Mesothelial cell of epicardium (in vitro differentiated cells): ENCODE measurements around the gene EPN2. TPM values are rescaled to one million over a fixed set of nuclear protein-coding genes. Genes with fewer than 3 reads are reported as not detected.
A peak's percentile ranks its signal among the peaks of the same experiment; 100 is the strongest.

ENCODE experiments used
- DNase-seq, 2 experiments: peaks; one replicate each; pipeline ENCODE4 v3.0.0; 2021; ENCODE audit warnings: low spot score in 2 of 2; ENCODE audit not compliant: unreplicated experiment in 2 of 2
- H3K27ac Mint-ChIP-seq: 2 replicates; pipeline ENCODE4 v1.8.0; 2021; ENCODE audit warnings: mixed read lengths
- H3K27me3 Mint-ChIP-seq: 2 replicates; pipeline ENCODE4 v1.8.0; 2021; ENCODE audit warnings: low read depth, mixed read lengths
- H3K36me3 Mint-ChIP-seq: 2 replicates; pipeline ENCODE4 v1.8.0; 2021; ENCODE audit warnings: mixed read lengths
- H3K4me1 Mint-ChIP-seq: 2 replicates; pipeline ENCODE4 v1.8.0; 2021; ENCODE audit warnings: mixed read lengths
- H3K4me3 Mint-ChIP-seq: 2 replicates; pipeline ENCODE4 v1.8.0; 2021; ENCODE audit warnings: mild to moderate bottlenecking, moderate library complexity, mixed read lengths
- H3K9me3 Mint-ChIP-seq: 2 replicates; pipeline ENCODE4 v1.8.0; 2021; ENCODE audit warnings: mixed read lengths
- total RNA-seq: library from RNA; stranded (reverse); gene quantifications from 3 replicates; pipeline ENCODE4 v1.2.1, GENCODE V29; 2021
- TF ChIP-seq, protein P1 (sequence below): fragments of 200-600 bp; sonication (generic); IDR thresholded peaks from one replicate; pipeline ENCODE4 v1.5.0; 2021; ENCODE audit warnings: antibody characterized with exemption; ENCODE audit not compliant: unreplicated experiment

The EPN2 gene
- total RNA-seq, 1 donor from 2014 or later = 70.2 TPM

DNA sequence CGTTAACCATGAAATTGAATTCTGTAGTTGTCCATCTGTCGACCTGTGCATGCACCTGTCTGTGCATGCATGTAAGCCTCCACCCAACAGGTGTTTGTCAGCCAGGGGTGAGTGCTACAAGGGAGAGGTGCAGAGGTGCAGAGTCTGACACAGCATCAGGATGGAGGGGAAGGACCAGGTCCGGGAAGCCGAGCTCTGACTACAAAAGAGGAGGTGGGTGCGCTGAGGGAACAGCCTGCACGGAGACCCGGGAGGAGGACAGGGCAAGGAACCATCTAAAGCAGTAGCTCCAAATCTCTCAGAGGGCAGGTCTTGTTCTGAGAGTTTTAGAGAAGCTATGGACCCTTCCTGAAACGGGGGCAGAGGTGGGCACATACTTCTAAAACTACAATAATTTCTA is 71.2 kb downstream of the EPN2 start:
- peaks cover 4% of the 10 kb centered on the region for H3K4me1 Mint-ChIP-seq
- no peak overlapping the region for H3K4me3 Mint-ChIP-seq
- H3K27ac Mint-ChIP-seq = no peak overlapping the region
- H3K9me3 Mint-ChIP-seq = no peaks in the 10 kb centered on the region
- peaks cover 8% of the 10 kb centered on the region for H3K36me3 Mint-ChIP-seq
- DNase-seq = no peak
- TF ChIP-seq, protein P1, sequence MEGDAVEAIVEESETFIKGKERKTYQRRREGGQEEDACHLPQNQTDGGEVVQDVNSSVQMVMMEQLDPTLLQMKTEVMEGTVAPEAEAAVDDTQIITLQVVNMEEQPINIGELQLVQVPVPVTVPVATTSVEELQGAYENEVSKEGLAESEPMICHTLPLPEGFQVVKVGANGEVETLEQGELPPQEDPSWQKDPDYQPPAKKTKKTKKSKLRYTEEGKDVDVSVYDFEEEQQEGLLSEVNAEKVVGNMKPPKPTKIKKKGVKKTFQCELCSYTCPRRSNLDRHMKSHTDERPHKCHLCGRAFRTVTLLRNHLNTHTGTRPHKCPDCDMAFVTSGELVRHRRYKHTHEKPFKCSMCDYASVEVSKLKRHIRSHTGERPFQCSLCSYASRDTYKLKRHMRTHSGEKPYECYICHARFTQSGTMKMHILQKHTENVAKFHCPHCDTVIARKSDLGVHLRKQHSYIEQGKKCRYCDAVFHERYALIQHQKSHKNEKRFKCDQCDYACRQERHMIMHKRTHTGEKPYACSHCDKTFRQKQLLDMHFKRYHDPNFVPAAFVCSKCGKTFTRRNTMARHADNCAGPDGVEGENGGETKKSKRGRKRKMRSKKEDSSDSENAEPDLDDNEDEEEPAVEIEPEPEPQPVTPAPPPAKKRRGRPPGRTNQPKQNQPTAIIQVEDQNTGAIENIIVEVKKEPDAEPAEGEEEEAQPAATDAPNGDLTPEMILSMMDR = no peak
- no peaks in the 10 kb centered on the region for H3K27me3 Mint-ChIP-seq

DNA sequence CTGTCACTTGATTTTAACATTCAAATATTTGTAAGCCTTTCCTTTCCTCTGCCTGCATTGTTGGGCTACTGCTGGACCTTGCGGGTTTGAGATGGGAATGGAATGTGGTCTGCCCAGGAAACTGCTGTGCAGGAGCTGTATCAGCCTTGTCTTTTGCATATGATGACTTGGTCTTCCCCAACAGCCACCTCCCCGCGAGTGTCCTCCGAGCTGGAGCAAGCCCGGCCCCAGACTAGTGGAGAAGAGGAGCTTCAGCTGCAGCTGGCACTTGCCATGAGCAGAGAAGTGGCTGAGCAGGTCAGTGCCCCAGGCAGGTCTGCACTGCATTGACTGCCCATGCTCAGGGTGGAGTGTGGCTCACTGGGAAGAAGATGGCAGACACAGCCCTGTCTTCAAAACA is 72.5 kb downstream of the EPN2 start:
- no peak overlapping the region for H3K4me3 Mint-ChIP-seq
- peak overlapping the region; percentile 25 for H3K27ac Mint-ChIP-seq
- no peak for DNase-seq
- H3K4me1 Mint-ChIP-seq = peaks cover 4% of the 10 kb centered on the region
- H3K27me3 Mint-ChIP-seq = no peaks in the 10 kb centered on the region
- TF ChIP-seq, protein P1 = no peak
- H3K9me3 Mint-ChIP-seq = no peaks in the 10 kb centered on the region
- H3K36me3 Mint-ChIP-seq = peaks cover 14% of the 10 kb centered on the region

DNA sequence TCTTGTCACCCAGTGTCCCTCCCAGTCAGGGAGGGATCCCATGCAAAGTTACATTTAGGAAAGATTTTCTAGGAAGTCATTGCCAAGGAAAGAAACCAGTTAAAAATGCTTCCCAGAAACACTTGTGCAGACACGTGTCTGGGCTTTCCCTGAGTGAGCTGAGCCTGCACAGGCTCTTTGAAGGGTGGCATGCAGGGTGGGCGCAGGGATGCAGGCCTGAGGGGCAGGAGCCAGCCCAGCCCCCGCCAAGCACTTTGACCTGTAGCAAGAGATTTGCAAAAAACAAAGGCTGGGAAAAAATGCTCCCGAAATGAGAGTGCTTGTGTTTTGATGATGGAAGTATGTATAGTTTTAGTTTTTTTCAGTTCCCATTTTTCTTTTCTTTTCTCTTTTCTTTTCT is 73.0 kb downstream of the EPN2 start:
- Mint-ChIP-seq H3K4me3 (no peak overlapping the region), H3K9me3 (no peaks in the 10 kb centered on the region), H3K4me1 (peaks cover 4% of the 10 kb centered on the region), H3K27me3 (no peaks in the 10 kb centered on the region), H3K36me3 (peaks cover 14% of the 10 kb centered on the region), H3K27ac (no peak overlapping the region)
- TF ChIP-seq, protein P1 = no peak
- DNase-seq = no peak

DNA sequence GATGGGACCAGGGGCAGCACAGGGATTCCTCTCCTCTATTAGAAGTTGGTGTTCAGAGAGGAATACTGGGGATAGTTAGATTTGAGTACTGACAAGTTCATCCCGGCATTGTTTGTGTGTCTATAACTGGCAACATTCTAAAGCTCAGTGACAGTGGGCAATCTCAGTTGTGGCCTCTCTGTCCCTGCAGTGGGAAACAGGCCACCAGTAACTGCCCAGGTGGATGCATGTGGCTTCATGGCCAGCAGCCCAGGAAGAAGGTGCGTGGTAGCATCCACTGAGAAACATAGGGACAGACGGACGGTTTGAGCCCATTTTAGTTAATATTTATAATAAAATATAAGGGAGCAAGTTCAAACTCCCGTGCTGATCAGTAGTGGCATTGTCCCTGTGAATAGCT is 73.8 kb downstream of the EPN2 start:
- Mint-ChIP-seq H3K4me3 (no peak overlapping the region), H3K9me3 (no peaks in the 10 kb centered on the region), H3K27me3 (no peaks in the 10 kb centered on the region), H3K36me3 (peaks cover 14% of the 10 kb centered on the region), H3K4me1 (peaks cover 4% of the 10 kb centered on the region), H3K27ac (no peak overlapping the region)
- TF ChIP-seq, protein P1 = no peak
- DNase-seq = no peak

DNA sequence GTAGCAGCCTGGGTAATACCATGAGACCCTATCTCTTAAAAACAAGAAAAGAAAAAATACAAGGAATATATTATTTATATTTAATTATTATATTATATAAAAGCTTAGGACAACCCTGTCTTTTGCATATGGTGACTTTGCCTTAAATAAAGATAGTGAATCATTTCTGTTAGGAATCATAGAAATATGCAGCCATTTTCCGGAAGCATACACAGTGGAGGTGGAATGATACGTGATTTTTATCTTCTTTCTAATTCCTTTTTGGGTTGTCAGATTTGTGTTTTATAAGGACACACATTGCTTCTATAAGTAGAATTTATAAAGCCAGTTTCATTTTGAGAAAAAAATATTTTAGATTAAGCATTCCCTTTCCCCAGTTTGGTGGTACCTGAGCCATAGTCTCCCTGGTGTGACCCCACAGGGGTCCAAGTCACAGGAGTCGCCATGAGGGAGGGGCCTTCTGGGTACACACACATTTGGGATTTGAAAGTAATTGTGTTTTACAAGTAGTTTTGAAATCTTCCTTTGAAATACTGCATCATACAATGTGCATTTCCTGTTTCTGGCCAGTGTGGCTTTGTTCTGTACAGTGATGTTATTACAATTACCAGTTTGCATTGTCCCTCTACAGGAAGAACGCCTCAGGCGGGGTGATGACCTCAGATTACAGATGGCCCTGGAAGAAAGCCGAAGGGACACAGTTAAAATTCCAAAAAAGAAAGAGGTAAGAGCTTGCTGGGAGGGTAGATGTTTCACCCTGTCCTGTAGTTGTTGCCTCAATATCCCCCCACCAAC is 74.5 kb downstream of the EPN2 start:
- H3K9me3 Mint-ChIP-seq = no peaks in the 10 kb centered on the region
- no peaks in the 10 kb centered on the region for H3K27me3 Mint-ChIP-seq
- no peak for DNase-seq
- TF ChIP-seq, protein P1 = no peak
- peaks cover 4% of the 10 kb centered on the region for H3K4me1 Mint-ChIP-seq
- H3K36me3 Mint-ChIP-seq = peaks cover 14% of the 10 kb centered on the region
- no peak overlapping the region for H3K27ac Mint-ChIP-seq
- no peak overlapping the region for H3K4me3 Mint-ChIP-seq

DNA sequence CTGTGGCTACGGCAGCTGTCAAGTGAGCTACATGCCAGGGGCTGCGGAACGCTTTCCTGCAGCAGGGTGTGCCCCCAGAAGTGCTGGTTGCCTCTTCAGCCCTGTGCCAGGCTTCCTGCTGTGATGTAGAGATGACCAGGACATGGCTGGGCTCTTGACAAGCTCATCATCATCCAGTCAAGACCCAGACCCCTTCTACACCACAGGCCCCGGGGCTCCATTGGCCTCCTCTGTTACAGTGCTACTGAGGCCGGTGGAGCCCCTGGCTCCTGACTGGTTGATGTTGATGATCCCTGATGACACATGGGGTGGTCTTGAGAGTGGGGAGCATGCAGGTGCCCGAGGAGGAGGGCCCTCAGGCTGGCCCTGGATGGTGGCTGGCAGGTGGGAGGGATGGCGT is 75.2 kb downstream of the EPN2 start:
- H3K27me3 Mint-ChIP-seq = no peaks in the 10 kb centered on the region
- TF ChIP-seq, protein P1 = no peak
- no peak overlapping the region for H3K27ac Mint-ChIP-seq
- no peaks in the 10 kb centered on the region for H3K9me3 Mint-ChIP-seq
- H3K36me3 Mint-ChIP-seq = peaks cover 14% of the 10 kb centered on the region
- no peak overlapping the region for H3K4me3 Mint-ChIP-seq
- peaks cover 12% of the 10 kb centered on the region for H3K4me1 Mint-ChIP-seq
- no peak for DNase-seq
